ENCODE results near the gene C5.
"Not testable (repeated sequence)": the region's sequence is repeated elsewhere in the genome, so short reads cannot be mapped to it uniquely, and the experiment has no call there.

The C5 gene

DNA sequence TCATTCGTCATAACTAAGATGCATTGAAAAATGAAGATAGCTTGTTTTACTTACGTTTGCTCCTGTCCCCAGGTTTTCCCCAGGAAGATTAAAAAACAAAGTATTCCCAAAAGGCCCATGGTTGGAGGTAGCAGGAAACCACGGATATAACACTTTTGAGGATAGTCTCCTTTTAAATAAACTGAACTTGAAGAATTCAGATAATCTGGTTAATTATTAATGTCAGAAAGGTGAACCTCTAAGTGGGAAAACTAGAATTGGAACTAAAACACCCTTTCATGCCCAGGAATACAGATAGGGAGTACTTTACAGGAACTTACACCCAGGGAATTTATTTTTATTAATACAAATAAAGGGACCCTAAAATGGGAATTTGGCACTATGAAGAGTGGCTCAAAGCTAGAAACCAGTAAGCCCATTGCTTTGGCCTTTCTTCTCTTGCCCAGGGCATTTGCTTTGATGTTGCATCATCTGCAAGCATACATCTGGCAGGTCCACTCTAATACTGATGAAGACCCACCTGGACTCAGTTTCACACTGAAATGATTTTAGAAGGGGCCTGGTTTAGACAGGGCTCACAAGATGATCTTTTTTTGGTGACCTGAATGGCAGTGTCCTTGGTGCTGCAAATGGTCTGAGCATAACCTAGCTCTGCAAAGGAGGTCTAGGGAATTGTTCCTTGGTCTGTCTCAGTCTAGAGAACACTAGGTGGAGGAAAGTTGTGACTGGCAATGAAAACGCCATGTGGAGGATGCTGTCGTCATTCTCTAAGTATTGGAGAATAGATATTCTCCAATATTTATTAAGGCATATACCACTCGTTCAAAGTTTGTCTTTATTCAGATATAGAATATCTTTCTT, at the start of gene C5:
Gene C5 (minus strand): TSS at position 148 of the 861 bp plus-strand sequence. CDS start 29 bp downstream, at position 119.
- DNase-seq: no peak

DNA sequence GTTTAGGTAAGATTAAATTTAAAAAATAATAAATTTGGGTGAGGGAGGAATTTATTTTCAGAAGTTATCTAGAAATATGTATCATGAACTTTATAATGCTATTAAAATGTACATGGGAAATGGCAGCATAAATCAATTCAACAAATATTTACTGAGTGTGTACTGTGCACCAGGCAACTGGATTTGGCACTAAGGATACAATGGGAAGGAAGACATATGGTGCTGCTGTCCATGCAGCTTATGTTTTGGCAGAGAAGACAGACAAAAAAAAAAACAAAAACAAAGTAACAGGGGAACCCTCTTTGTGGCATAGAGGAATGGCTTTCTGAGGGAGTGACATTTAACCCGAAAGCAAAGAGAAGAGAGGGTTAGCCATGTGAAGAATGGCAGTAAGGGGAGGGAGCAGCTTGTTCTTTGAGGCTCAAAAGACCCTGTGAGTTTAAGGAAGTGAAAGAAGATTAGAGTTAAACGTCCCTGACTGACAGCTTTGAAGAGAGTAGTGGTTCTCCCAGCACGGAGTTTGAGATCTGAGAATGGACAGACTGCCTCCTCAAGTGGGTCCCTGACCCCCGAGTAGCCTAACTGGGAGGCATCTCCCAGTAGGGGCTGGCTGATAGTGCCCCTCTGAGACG, 48.6 kb upstream of the C5 start:
- DNase-seq: peak; percentile 83

DNA sequence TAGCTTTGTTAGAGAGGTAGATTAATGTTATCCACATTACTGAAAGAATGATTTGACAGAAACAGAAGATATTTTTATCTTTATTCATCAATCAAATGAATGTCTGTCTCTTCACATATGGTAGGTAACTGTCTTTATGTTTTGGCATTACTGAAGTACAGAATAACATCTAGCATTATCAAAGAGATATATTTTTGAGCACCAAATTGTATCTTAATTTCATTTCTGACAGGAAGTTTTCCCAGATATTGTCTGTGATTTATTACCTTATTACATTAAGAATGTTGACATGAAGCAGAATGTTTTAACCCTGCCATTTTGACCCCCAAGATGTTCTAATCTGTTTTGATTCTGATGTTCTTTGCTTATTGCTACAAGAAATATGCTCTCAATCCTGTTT, 45.0 kb upstream of the C5 start:
- no peak for DNase-seq

GRCh38 chr9:121090743-121091142, 40.7 kb upstream of the C5 start:
- DNase-seq: not testable (repeated sequence)

GRCh38 chr9:121088576-121088975, 38.5 kb upstream of the C5 start:
- peak; percentile 90 for DNase-seq

DNA sequence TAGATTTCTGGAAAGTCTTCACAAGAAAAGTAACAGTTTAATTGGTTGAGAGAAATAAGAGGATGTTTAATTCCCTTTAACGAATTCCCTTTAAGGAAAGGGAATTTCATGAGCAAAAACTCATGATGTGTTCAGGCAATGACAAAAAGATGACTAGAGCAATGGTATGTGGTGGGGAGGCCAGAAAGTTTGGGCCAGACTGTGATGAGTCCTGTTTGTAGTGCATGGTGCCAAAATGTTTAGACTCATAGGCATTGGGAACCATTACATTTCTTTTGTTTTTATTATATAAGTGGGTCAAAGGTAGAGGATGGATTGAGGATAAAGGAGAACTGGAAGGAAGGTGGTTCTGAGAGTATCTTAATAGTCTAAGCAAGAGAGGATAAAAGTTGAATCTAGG, 35.6 kb upstream of the C5 start:
- DNase-seq: no peak

DNA sequence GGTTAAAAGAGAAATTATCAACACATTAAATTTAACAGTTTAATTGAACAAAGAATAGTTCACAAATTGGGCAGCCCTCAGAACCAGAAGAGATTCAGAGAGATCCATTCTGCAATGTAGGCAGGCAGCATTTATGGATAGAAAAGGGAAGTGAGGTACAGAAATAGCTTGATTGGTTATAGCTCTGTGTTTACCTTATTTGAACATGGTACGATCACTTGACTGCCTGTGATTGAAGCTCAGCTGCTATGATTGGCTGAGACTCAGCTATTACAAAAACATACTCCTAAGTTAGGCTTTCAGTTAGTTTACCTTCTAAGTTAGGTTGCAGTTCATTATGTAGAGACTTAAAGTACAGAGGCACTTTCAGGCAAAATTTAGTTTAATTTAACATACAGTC, 32.0 kb upstream of the C5 start:
- peak; percentile 19 for DNase-seq

DNA sequence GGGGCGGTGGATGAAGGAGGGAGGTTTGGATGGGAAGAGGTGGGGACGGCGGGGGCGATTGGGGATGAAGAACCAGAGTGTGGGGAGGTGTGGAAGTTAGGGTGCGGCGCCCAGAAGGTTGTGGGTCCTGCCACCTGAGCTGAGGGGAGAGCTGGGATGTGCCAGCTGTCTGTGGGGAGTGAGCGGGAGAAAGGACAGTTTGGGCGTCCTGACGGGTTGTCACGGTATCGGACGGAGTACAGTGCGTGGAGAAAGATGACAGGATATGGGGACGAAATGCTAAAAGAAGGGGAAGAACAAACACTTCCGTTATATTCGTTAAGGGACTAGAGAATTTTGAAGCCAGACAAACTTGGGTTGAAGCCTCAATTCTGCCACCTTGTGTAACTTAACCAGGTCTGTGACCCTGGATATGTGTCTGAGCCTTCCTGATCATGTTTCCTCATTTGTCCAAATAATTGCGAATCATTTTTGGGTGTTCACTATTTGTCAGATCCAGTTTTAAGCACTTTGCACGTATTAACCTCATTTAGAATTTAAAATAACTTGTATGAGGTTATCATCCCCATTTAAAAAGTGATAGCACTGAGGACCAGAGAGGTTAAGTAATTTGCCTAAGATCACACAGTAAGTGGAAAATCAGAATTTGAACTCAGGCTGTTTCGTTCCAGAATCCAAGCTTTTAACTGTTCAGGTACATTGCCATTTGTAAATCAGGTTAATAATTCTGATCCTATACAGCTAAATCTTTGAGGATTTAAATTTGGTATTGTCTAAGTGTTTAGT, 25.4 kb upstream of the C5 start:
- peak; percentile 65 for DNase-seq

- DNase-seq: peak; percentile 89
Measured at GRCh38 chr9:121074370-121075250, 24.5 kb upstream of the C5 start, which contains the start of gene CNTRL. TSS of gene CNTRL (plus strand) at chr9:121074955. CDS start at chr9:121088327, 13,372 bp downstream.

DNA sequence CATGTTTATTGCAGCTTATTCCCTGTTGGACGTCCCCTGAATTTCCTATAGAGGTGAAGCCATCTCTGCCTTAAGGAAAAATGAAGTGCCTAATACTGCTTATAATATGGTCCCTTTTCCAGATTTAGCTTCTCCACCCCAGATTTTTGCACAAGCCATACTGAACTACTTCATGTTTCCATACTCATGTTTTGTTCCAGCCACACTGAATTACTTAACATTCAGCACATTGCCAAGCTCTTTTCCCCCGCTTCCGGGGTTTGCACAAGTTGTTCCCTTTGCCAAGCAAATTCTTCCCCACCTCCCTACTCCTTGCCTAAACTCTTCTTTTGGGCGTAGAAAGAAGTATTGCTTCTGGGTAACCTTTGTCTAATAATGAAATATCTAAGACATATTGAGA, 23.0 kb upstream of the C5 start:
- DNase-seq: peak; percentile 85

DNA sequence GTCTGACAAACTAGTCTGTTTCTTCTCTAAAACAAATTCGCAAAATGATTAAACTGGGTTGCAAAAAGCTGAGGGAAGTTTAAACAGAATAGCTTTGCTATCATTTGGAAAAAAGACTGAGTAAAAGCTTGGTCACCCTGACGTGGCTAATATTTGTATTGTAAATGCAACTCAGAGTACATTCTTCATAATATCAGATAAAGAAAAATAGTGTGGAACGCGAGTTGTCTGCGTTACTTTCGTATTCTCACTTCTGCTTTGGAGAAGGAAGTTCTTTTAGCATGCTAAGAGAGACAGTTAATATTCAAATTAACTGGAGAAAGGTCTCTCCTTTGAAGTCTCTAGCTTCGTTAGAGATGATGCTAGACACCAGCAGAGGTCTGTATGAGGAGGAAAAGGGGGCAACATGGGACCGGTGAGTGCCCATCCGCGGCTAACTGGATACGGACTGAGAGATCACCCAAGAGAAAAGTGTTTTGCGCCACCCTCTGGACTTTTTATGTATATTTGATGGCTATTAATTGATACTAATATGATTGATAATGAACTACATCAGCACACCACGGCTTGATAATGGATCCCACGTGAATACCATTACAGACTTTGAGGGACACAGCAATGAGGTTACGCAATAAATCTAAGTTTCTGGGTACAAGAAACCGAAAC, 21.8 kb upstream of the C5 start:
- DNase-seq: peak; percentile 90

DNA sequence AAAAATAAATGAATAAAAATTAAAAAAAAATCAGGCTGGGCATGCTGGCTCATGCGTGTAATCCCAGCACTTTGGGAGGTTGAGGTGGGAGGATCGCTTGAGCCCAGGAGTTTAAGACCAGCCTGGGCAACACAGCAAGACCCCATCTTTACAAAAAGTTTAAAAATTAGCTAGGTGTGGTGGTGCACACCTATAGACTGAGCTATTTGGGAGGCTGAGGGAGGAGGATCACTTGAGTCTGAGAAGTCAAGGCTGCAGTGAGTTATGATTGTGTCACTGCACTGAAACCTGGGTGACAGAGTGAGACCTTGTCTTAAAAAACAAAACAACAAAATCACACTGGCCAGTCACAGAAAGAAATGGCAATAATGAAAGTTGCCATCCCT, 21.3 kb upstream of the C5 start:
- no peak for DNase-seq

DNA sequence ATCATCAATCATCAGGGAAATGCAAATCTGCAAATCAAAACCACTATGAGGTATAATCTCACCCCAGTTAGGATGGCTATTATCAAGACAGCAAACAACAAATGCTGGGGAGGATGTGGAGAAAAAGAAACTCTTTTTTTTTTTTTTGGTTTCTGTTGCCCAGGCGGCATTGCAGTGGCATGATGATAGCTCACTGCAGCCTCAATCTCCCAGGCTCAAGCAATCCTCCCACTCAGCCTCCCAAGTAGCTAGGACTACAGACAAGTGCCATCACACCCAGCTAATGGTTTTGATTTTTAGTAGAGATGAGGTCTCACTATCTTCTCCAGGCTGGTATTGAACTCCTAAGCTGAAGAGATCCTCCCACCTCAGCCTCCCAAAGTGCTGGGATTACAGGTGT, 19.3 kb upstream of the C5 start:
- DNase-seq: no peak

DNA sequence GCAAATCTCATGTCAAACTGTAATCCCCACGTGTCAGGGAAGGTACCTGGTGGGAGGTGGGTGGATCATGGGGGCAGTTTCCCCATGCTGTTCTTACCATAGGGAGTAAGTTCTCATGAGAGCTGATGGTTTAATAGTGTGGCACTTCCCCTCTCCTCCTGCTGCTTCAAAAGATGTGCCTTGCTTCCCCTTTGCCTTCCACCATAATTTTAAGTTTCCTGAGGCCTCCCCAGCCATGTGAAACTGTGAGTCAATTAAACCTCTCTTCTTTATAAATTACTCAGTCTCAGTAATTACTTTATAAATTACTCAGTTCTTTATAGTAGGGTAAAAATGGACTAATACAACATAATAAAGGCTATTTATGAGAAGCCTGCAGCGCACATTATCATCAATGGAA, 17.6 kb upstream of the C5 start:
- peak; percentile 48 for DNase-seq

- DNase-seq: no peak
Measured at GRCh38 chr9:121066850-121067249, 16.8 kb upstream of the C5 start.

DNA sequence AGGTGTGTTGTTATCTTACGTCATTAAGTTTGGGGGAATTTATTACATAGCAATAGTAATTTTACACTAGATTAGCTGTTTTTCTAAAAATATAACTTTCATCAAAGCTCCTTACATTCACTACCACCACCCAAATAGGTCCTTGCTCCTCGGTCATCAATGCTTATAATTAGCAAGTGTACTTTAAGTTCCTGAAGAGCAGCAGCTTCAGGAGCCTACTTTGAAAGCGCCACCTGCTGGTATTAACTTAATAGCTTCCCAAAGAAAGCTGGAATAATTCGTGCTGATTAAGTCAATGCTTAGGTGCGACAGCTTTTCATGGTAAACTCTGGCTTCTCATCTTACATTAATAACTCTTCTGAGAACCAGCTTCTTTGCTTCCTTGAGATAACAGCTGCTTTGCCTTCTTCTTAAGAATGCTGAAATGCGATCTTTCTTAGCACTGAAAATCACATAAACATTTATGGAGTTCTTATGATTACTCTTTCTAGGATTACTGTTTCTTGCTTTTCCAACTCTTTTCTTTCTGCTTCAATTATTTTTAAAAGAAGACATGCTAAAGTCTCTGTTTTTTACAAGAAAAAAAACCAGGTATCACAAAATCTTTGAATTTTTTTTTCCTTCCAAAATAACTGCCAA, 10.0 kb upstream of the C5 start:
- peak; percentile 45 for DNase-seq

DNA sequence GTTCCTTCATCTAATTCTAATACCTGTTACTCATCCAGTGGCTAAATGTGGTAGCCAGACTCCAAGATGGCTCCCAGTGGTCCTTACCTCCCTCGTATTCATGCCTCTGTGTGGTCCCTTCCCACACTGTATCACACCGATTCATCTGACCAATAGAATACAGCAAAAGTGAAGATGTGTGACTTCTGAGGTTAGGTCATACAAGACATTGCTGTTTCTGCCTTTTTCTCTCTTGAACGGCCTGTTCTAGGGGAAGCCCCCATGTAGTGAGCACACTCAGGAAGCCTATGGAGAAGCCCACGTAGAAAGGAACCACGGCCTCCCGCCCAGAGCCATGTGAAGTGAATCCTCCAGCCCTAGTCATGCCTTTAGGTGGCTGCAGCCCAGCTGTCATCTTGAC, 9.4 kb upstream of the C5 start:
- no peak for DNase-seq

DNA sequence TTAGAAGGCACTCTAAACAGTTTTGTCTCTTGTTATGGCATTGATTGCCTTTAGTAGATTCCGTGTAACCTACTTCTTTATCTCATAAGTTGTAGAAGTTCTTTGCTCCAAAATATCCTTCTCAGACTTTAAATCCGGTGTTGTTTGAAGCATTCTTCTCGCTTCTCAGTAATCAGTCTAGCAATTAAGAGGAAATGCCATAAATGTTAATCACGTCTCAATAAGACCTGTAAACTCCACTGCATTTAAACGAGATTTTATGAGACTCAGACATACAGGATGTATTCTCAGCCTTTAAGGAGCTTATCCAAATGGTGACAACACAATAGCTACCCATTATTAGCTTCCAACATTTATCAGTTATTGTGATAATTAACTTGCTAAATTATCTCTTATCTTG, 7.7 kb upstream of the C5 start:
- DNase-seq: no peak

GRCh38 chr9:121055642-121056143, 5.6 kb upstream of the C5 start:
- no peak for DNase-seq

GRCh38 chr9:121053544-121053943, 3.5 kb upstream of the C5 start:
- DNase-seq: no peak

DNA sequence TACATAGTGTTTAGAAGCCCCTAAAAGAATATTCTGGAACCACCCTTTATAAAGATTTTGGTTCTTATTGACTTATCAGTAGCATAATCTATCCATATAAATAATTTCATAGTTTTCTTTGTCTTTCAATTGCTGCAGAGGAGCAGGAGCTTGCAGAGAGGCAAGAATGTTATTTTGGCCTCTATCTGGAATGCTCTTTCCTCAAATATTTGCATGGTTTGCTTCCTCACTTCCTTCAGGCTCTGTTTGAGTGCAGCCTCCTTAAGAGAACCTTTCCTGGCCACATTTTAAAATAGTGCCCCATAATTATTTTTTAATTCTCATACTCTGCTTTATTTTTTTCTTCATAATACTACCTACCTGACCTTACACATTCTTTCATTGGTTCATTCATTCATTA, 1.5 kb downstream of the C5 start:
- DNase-seq: no peak

Data from MV-4-11 (cell line).